NCI-H2227 (cell line): ENCODE data around the gene TRIM32.
A peak's percentile ranks its signal among the peaks of the same experiment; 100 is the strongest.

Source experiments
- DNase-seq: peaks from one replicate; lab custom pipeline; 2025; ENCODE audit not compliant: unreplicated experiment; lab: John Stamatoyannopoulos, UW

TRIM32 gene

GRCh38 chr9:116703634-116704033, 16.5 kb downstream of the TRIM32 start:
- DNase-seq: no peak

GRCh38 chr9:116704470-116704869, 17.4 kb downstream of the TRIM32 start:
- DNase-seq: no peak

DNA sequence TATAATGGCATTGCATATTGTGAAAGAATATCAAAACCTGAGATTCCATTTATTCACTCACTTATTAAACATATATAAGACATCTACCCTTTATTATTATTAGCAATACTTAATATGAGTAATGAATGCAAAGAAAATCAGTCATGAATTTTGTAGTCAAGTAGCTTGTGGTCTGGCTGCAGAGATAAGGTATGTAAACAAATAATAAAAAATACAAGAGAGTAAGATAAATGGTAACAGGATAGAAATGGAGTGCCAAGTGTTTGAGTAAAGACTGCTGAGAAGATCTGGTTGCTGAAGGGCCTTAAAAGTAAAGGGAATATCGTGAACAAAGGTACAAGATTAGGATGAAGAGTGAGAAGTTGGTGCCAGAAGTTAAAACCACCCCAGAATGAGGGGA, 18.4 kb downstream of the TRIM32 start:
- DNase-seq: no peak

GRCh38 chr9:116706310-116707290, 19.5 kb downstream of the TRIM32 start:
- no peak for DNase-seq

GRCh38 chr9:116712781-116713180, 25.7 kb downstream of the TRIM32 start:
- DNase-seq: no peak

DNA sequence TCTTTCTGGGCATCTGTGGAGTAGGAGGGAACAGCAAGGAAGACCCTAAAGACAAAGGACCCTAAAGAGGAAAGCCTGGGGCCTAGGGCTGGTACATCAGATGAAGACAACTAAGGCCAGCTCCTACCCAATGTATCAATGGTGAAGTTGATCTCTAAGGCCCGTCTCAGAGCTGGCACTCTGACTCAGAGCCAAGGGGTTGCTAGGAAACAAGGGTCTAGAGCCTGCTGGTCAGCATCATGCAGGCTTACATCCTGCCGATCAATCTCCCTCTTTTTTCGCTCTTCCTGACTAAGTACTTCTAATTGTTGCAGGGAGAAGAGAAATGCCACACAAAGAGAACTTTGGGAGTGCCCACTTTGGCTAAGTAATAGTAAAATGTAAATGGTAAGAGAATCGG, 26.2 kb downstream of the TRIM32 start:
- no peak for DNase-seq

- DNase-seq: no peak
These were observed 28.6 kb downstream of the TRIM32 start for GRCh38 chr9:116715751-116716150.

GRCh38 chr9:116716438-116716837, 29.3 kb downstream of the TRIM32 start:
- DNase-seq: no peak

GRCh38 chr9:116717150-116717549, 30.0 kb downstream of the TRIM32 start:
- no peak for DNase-seq

- no peak for DNase-seq
These were observed 31.0 kb downstream of the TRIM32 start for GRCh38 chr9:116718111-116718510.

- DNase-seq: no peak
These were observed 33.0 kb downstream of the TRIM32 start for GRCh38 chr9:116720111-116720510.

GRCh38 chr9:116721411-116721810, 34.3 kb downstream of the TRIM32 start:
- no peak for DNase-seq

DNA sequence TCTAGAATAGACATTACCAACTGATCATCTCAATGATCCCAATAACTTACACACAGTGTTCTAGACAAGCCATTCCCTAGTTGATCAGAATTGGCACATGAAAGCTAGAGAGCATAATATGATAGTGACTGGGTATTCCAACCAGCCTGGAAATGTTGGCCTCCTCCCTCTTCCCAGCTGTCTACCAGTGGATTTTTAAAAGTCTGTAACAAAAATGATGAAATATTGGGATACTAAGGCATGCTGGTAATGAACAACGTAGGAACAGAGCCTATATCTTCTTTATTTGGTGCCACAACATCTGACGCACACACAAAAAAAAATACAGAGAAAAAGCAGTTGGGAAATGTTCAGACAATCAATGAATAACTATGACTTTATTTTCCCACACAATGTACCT, 34.8 kb downstream of the TRIM32 start:
- no peak for DNase-seq

DNA sequence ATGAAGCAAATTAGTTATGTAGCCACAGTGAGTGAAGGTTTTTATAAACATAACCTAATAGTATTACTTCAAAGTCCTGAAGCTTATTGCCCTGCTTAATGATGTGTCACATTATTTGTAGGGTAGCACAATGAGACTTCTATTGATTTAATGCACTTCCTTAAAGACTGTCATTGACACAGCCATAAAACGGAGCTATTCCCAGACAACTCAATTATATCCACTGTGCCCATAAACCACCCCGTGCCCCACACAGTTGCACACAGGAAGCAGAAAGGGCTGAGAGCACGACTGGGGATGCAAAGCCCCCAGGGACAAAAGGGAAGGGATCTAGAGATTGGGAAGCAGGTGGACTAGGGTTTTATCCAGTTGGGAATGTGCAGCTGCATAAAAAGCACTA, 37.0 kb downstream of the TRIM32 start:
- no peak for DNase-seq

DNA sequence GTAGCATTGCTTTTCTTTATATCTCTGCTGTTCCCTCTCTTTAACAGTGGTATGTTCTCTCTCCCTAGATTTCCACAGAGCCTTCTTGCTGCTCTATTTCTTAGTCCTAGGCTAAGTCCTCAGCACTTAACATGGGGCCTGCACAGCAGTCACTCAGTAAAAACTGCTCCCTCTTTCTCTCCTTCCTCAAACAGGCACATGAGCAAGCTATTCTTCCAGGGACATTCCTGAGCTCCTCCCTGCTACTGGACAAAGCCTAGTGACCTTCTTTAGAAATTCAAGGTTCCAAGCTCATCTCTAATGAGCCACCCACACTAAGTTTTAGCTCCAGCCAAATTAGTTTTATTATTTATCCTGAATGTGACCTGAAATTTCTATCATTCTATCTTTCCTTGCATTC, 39.5 kb downstream of the TRIM32 start:
- no peak for DNase-seq

DNA sequence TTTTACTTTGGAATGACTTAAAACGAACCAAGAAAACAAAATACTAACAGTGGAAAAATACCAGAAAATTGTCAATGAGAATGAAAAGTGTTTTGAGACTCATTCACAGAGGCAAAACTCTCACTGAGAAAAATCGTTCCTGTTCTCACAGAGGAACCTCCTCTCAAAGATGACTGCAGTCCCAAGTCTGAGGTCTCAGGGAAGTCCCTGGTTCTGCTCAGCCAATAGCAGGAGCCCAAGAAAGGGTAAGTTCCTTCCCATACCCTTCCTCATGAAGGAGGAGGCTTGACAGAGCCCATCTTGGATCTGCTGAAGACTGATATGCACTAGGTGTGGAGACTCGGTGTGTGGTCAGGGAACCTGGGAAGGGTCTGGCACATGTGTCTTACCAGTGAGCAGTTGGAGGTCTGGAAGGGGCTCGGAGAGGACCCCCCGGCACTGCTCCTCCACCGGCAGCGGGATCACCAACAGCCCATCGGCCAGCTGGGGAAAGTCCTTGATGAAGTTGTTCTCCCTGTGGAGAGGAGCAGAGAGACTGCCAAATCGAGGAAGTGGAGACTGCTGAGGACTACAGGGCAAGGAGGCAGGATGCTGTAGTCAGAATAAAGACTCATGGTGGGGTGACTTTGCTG, 46.0 kb downstream of the TRIM32 start:
- DNase-seq: no peak

DNA sequence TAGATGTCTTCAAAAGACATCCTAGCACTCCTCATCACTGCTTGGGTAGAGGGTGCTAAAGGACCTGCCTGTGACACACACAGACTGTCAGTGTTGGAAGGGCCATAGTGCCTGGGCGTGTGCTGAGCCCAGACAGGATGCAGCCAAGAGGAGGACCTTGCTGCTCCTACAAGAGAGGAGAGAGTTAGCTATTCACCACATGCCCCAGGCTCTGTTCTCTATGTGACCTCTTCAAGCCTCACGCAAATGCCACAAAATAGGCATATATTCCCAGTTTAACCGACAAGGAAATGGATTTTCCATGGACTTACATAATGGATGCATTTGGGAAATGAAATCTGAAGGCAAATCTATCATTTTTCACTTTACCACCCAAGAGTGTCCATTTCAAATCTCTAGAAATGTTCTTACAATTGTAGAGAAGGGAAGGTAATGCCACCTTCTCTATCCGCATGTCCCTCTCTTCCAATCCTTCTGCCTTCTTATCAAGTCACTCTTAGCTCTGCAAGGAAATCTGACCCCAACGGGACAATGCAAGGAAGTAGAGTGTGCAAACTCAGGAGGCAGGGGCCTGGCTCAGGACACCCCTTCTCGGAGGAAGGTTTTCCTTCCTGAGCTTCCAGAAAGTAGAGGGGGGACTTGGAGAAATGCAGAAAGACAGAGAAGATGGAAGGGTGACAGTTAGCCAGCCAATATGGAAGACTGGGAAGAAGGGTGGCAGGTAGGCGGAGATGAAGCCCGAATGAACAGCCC, 49.5 kb downstream of the TRIM32 start:
- no peak for DNase-seq

GRCh38 chr9:116737152-116737546, 50.0 kb downstream of the TRIM32 start:
- peak; percentile 89 for DNase-seq

DNA sequence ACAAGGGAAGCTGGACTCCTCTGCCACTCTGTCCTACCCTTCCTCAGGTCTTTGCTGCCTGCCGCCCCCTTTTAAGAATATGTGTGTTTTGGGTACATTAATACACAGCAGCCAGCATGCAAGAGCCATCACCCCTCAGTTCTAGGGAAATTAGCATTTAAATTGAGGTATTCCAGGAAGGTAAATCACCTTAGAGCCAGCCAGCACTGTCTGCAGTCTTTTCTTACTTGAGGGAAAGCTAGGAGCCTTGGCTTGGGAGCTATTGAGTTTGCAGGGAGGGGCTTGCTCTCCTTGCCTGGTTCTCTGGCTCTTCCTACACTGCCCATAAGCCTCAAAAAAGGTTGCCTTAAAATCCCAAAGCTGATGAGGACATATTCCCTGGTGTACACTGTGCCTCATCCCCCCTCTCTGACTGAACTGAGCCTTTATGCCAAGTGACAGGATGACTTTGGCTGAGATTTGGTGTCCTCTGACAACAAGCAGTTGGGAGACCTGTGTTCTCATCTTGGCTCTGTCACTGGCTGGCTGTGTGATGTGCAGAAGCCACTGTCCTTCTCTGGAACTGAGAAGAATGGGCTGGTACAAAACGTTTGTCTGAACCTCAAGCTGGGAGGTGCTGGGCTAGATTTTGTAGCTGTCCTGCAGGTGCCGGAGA, 54.1 kb downstream of the TRIM32 start:
- no peak for DNase-seq

DNA sequence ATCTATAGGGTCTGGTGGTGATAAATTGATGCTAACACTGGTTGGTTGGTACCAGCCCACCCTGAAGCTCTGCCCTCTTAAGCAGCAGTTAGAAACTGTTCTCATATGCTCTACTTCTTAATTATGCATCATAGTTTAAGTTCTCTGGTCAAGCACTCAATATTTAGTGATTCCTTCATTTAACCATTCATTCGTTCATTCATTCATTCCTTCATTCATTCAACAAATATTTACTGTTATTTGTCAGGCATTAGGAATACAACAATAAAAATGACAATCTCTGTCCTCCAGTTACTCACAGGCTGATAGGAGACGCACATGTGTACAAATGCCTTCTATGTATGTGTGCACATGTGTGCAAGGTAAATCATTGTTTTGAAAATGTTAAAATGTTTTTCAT, 54.6 kb downstream of the TRIM32 start:
- DNase-seq: no peak

DNA sequence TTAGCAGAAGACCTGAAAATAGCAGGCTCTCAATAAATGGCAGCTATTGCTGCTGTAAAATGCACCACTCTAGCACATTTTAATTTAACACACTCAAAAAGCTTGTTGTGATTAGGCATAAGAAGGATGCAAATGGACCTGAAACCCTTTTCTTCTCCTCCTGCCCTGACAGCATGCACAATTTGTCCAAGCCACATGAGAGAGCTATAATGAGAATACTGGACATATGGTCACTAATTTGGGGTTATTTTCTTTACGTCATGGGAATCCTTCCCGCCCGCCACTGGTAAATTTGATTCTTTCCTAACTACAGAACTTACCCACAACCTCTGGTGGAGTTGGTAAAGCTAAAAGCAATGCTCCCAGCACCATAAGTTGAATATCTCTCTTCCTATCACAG, 62.1 kb downstream of the TRIM32 start:
- DNase-seq: no peak
